Measurements from ENCODE around the gene ZMYM2. TPM values are rescaled to one million over a fixed set of nuclear protein-coding genes. Genes with fewer than 3 reads are reported as not detected.
A peak's percentile ranks its signal among the peaks of the same experiment; 100 is the strongest.

Gene ZMYM2
- total RNA-seq, 2 experiments from 2014 or later = 79.2 to 82.0 TPM

- CTCF ChIA-PET = interaction anchor here (0.9 to 1.4 kb wide), 3 partner anchors 9 to 36 kb away, joined by 3 to 6 read pairs (median 4); partner anchors contain the start of gene GJA3
- H3K4me3 Mint-ChIP-seq = no peak overlapping the region
Observed at GRCh38 chr13:20136781-20137703, 178.5 kb downstream of the ZMYM2 start.

GRCh38 chr13:20137875-20138274 lies 179.3 kb downstream of the ZMYM2 start:
- POLR2A ChIA-PET = no interaction called here
- TF ChIP-seq CTCF (IDR thresholded peaks at IDR 0.05) = no peak
- peaks cover 6% of the 10 kb centered on the region for H3K4me1 Mint-ChIP-seq (ENCODE audit: low read depth)

More at GRCh38 chr13:20136781-20137703, 178.5 kb downstream of the ZMYM2 start:
- Mint-ChIP-seq H3K27me3 (peaks cover 55% of the 10 kb centered on the region), H3K36me3 (ENCODE audit: low read depth) (no peaks in the 10 kb centered on the region), H3K9me3 (no peaks in the 10 kb centered on the region), H3K27ac (no peak overlapping the region), H3K4me1 (ENCODE audit: low read depth) (peaks cover 6% of the 10 kb centered on the region)
- POLR2A ChIA-PET = no interaction called here
- ATAC-seq = peak; percentile 76
- intact Hi-C loops (cut with micrococcal nuclease) = no loop called here
- no peak for TF ChIP-seq CTCF (IDR thresholded peaks at IDR 0.05)
- DNase-seq = peak; percentile 62

GRCh38 chr13:20140487-20140886 lies 182.0 kb downstream of the ZMYM2 start:
- ChIA-PET POLR2A (no interaction called here), CTCF (interaction anchor here (1.0 to 1.8 kb wide), 2 partner anchors 24 to 56 kb away, joined by 3 to 7 read pairs; no protein-coding TSS in a partner anchor)
- ATAC-seq (no peak), DNase-seq (no peak)
- Mint-ChIP-seq H3K27me3 (peaks cover 64% of the 10 kb centered on the region), H3K9me3 (no peaks in the 10 kb centered on the region), H3K27ac (no peak overlapping the region), H3K4me3 (no peak overlapping the region), H3K4me1 (ENCODE audit: low read depth) (peaks cover 6% of the 10 kb centered on the region), H3K36me3 (ENCODE audit: low read depth) (no peaks in the 10 kb centered on the region)
- TF ChIP-seq CTCF (IDR thresholded peaks at IDR 0.05) = no peak
- intact Hi-C loops (cut with micrococcal nuclease) = no loop called here

More at GRCh38 chr13:20137875-20138274, 179.3 kb downstream of the ZMYM2 start:
- no peaks in the 10 kb centered on the region for H3K36me3 Mint-ChIP-seq (ENCODE audit: low read depth)
- H3K9me3 Mint-ChIP-seq = no peaks in the 10 kb centered on the region
- H3K27ac Mint-ChIP-seq = no peak overlapping the region
- CTCF ChIA-PET = interaction anchor here (0.9 to 1.4 kb wide), 3 partner anchors 10 to 37 kb away, joined by 3 to 6 read pairs (median 4); partner anchors contain the start of gene GJA3
- intact Hi-C loops (cut with micrococcal nuclease) = no loop called here
- no peak for ATAC-seq
- no peak for DNase-seq
- H3K27me3 Mint-ChIP-seq = peaks cover 57% of the 10 kb centered on the region
- no peak overlapping the region for H3K4me3 Mint-ChIP-seq

Other genes with a start within 250 kb of the ZMYM2 start
- gene PSPC1, start 175.8 kb upstream of the ZMYM2 start, total RNA-seq = 10 to 100 TPM; 61.8 to 62.2 TPM
- 10 to 100 TPM; 10.1 to 10.4 TPM for gene ZMYM5, start 95.1 kb upstream of the ZMYM2 start, total RNA-seq
- gene GJA3, start 202.3 kb downstream of the ZMYM2 start, total RNA-seq = under 1 TPM; 0.32 to 0.51 TPM
- gene GJB2, start 234.2 kb downstream of the ZMYM2 start, total RNA-seq = 1 to 10 TPM in 1 of 2 experiments, under 1 TPM in 1; 0.83 to 1.1 TPM

All from activated CD8-positive, alpha-beta T cell treated with anti-CD3 and anti-CD28 coated beads for 36 hours (primary cell).